ENCODE results near the gene BEX4.

BEX4 gene

GRCh38 chrX:103240155-103240554, 25.2 kb downstream of the BEX4 start:
- DNase-seq = no peak

- peak in 1 of 2 donors; percentile 8 for DNase-seq
Measured at GRCh38 chrX:103248553-103248952, 33.6 kb downstream of the BEX4 start.

GRCh38 chrX:103249805-103250204, 34.9 kb downstream of the BEX4 start:
- no peak for DNase-seq

DNA sequence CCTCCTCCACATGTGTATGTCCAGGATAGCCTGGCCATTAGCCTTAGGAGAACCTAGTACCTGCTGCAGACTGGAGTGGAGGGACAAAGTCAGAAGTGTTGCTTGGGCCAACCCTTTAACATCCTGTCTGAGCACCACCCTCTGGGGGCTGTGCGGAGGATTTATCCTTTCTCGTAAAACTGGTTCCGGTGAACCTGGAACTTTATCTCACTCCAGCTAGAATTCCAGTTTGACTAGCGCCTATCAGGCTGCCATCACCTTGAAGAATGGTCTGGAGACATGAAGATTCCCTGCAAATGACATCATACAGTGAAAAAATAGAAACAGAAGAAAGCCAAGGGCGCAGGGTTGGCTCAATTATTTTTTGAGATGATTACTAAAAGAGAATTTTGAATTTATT, 36.1 kb downstream of the BEX4 start:
- DNase-seq = no peak

- DNase-seq = no peak
Measured at GRCh38 chrX:103253608-103254007, 38.7 kb downstream of the BEX4 start.

- no peak for DNase-seq
Measured at GRCh38 chrX:103254171-103254824, 39.4 kb downstream of the BEX4 start.

- DNase-seq = peak in 1 of 2 donors; percentile 2
Measured at GRCh38 chrX:103254921-103255493, 40.1 kb downstream of the BEX4 start, which contains the start of gene TCEAL8. TCEAL8 (minus strand) TSS chrX:103255155; CDS start chrX:103253979, 1,176 bp downstream.

DNA sequence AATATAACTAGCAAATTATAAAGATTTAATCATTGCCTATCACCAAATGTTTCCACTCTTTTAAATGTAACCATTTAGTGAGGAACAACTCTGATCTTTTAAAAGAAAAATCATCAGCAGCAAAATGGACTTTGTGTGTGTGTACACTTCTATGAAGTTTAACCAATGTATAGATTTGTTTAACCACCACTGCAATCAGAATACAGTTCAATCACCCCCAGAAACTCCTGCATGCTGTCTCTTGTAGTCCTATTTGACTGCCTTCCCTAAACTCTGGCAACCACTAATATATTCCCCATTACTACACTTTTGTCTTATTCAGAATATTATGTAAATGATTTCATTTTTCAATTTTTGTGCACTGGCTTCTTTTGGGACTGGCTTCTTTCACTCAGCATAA, 41.7 kb downstream of the BEX4 start:
- no peak for DNase-seq

DNA sequence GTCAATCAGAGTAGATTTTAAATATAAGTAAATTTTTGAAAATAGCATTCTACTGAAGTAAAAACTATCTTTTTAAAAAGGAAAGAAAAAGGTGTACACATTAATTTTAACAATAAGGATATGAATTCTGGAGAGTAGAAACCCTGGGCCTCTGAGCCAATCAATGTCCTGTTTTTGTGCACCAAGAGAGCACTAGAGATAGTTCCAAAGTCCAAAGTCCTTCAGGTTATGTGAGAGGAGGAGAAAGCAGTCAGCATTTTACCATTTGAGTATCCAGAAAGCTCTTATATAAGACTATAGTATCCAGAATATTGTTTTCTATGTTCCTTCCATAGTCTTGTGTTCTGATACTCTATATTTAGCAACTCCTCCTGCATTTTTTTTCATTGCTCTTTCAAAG, 43.4 kb downstream of the BEX4 start:
- no peak for DNase-seq
